Ishikawa (cell line): ENCODE measurements around the gene RASA3.

Experiments used
- CEBPB ChIP-seq: IDR thresholded peaks from 2 replicates; pipeline ENCODE4 v1.6.1; 2012
- CREB1 ChIP-seq: IDR thresholded peaks from 2 replicates; pipeline ENCODE4 v1.6.1; 2012; ENCODE audit warnings: low read depth
- EGR1 ChIP-seq: IDR thresholded peaks from 2 replicates; pipeline ENCODE4 v1.6.1; 2012
- EP300 ChIP-seq: IDR thresholded peaks from 2 replicates; pipeline ENCODE4 v1.6.1; 2012; ENCODE audit warnings: borderline replicate concordance
- FOXM1 ChIP-seq: IDR thresholded peaks from 2 replicates; pipeline ENCODE4 v1.6.1; 2012; ENCODE audit warnings: low read depth, borderline replicate concordance
- MAX ChIP-seq: IDR thresholded peaks from 2 replicates; pipeline ENCODE4 v1.6.1; 2012
- NFIC ChIP-seq: IDR thresholded peaks from 2 replicates; pipeline ENCODE4 v1.6.1; 2012
- RAD21 ChIP-seq: IDR thresholded peaks from 2 replicates; pipeline ENCODE4 v1.6.1; 2012; ENCODE audit warnings: low read depth
- REST ChIP-seq: IDR thresholded peaks from 2 replicates; pipeline ENCODE4 v1.6.1; 2012; ENCODE audit warnings: low read depth, mild to moderate bottlenecking
- TAF1 ChIP-seq: IDR thresholded peaks from 2 replicates; pipeline ENCODE4 v1.6.1; 2012; ENCODE audit warnings: low read depth, mild to moderate bottlenecking
- TCF12 ChIP-seq: IDR thresholded peaks from 2 replicates; pipeline ENCODE4 v1.6.1; 2012; ENCODE audit warnings: low read depth
- TEAD4 ChIP-seq: IDR thresholded peaks from 2 replicates; pipeline ENCODE4 v1.6.1; 2012
- USF1 ChIP-seq: IDR thresholded peaks from 2 replicates; pipeline ENCODE4 v1.6.1; 2012
- YY1 ChIP-seq: IDR thresholded peaks from 2 replicates; pipeline ENCODE4 v1.6.1; 2012; ENCODE audit warnings: low read depth
- ZBTB7A ChIP-seq: IDR thresholded peaks from 2 replicates; pipeline ENCODE4 v1.6.1; 2012; ENCODE audit warnings: low read depth

Gene RASA3

GRCh38 chr13:114157869-114158495, 25.6 kb upstream of the RASA3 start:
- TF ChIP-seq ZBTB7A (no peak), YY1 (no peak), REST (no peak), NFIC (no peak), CREB1 (no peak), FOXM1 (no peak), USF1 (no peak), EGR1 (no peak), CEBPB (no peak), TCF12 (no peak), TAF1 (no peak), EP300 (no peak), MAX (no peak), TEAD4 (no peak), RAD21 (no peak)

- TF ChIP-seq TCF12 (no peak), MAX (no peak), NFIC (no peak), REST (no peak), TAF1 (no peak), RAD21 (no peak), USF1 (no peak), ZBTB7A (no peak), YY1 (no peak), TEAD4 (no peak), EGR1 (no peak), FOXM1 (no peak), CEBPB (no peak), CREB1 (no peak)
Observed at GRCh38 chr13:114155926-114156883, 23.8 kb upstream of the RASA3 start.

- TF ChIP-seq TAF1 (no peak), EGR1 (no peak), MAX (no peak), USF1 (no peak), CEBPB (no peak), TEAD4 (no peak)
Observed at GRCh38 chr13:114155320-114155719, 22.9 kb upstream of the RASA3 start.

- TF ChIP-seq TEAD4 (no peak), CREB1 (no peak), YY1 (no peak), ZBTB7A (no peak)
Observed at GRCh38 chr13:114154476-114154875, 22.1 kb upstream of the RASA3 start.

- TF ChIP-seq CREB1 = no peak
- no peak for TF ChIP-seq TCF12
- TF ChIP-seq EP300 = no peak
- no peak for TF ChIP-seq REST
- no peak for TF ChIP-seq YY1
- no peak for TF ChIP-seq TEAD4
- no peak for TF ChIP-seq MAX
- TF ChIP-seq TAF1 = no peak
- TF ChIP-seq RAD21 = no peak
- no peak for TF ChIP-seq USF1
- no peak for TF ChIP-seq EGR1
- no peak for TF ChIP-seq FOXM1
Observed at GRCh38 chr13:114153485-114154080, 21.2 kb upstream of the RASA3 start.
